GM19099 (cell line): ENCODE results near the gene ACTG1.

Experiments used
- POLR2A ChIP-seq: IDR thresholded peaks from 3 replicates; pipeline ENCODE4 v1.6.1; 2011; ENCODE audit warnings: low read depth; ENCODE audit not compliant: insufficient read length; ENCODE audit errors: extremely low read depth

The ACTG1 gene

DNA sequence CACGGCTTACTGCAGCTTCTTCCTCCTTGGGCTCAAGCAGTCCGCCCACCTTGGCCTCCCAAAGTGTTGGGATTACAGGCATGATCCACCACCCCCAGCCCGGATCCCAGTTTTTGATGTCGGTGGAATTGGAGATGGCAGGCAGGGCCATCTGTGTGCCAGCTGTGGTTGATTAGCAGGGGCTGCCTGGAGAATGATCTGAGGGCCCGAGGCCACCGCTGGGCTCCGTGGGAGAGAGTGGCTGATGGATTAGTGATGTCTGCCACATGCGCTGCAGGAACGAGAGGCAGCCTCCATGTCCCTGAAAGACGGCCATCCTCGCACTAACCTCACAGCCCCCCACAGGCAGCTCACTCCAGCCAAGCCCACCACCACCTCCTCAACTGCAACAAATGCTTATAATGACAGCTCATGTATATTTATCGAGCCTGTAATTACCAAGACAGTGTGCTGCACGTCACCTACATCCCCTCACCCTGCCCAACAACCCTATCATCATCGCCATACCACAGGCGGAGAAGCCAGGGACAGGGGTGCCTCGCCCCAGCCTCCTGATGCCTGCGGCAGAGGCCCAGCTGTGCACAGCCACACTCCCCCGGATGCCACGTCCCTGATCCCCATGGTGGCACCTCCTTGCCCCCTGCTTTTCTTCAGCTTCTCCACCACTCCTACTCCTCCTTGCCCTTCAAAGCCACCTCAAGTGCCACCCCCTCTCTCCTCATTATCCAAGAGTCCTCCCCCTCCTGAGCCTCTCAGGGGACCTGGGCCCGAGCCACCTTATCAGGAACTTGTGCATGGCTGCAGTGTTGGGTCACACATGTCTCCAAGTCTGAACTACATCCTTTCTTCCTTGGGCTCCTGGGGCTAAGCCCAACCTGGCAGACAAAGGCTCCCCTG is 33.2 kb downstream of the ACTG1 start:
- no peak for TF ChIP-seq POLR2A

- TF ChIP-seq POLR2A = no peak
These were observed 34.5 kb downstream of the ACTG1 start for GRCh38 chr17:81478119-81478518.

DNA sequence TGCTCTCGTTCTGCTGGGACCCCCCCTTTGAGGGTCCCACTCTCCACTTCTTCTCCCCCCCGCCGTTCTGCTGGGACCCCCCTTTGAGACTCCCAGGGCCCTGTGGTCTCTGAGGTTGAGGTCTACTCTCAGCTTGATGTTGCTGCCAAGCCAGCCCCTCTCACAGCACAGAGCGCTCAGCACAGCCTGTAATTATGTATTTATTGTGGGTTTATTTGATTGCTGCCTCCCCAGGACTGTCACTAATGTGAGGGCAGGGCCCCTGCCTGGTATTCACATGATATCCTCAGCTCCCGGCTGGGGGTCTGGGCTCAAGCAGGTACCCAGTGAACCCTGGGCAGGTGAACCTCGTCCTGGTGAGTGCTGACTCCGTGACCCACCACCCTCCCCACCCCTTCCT is 35.4 kb downstream of the ACTG1 start:
- no peak for TF ChIP-seq POLR2A

DNA sequence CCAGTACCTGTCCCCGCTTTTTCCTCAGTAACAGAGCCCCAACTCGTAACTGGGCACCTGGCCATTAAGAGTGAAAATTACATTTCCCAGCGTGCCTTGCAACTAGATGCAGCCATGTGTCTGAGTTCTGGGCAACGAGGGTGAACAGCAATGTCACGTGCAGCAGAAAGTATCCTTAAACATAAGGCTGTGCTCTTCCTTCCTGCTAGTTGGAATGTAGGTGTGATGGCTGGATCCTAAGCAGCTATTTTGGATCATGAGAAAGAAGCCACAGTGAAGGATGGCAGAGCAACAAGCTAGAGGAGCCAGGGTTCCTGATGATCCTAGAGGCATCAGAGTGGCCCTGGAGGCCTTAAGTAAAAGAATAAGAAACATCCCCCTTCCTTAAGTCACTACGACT is 36.0 kb downstream of the ACTG1 start:
- no peak for TF ChIP-seq POLR2A

- no peak for TF ChIP-seq POLR2A
These were observed 36.5 kb downstream of the ACTG1 start for GRCh38 chr17:81476097-81476496.

GRCh38 chr17:81474958-81475357 is 37.6 kb downstream of the ACTG1 start:
- no peak for TF ChIP-seq POLR2A

- no peak for TF ChIP-seq POLR2A
These were observed 39.6 kb downstream of the ACTG1 start for GRCh38 chr17:81473019-81473418.

DNA sequence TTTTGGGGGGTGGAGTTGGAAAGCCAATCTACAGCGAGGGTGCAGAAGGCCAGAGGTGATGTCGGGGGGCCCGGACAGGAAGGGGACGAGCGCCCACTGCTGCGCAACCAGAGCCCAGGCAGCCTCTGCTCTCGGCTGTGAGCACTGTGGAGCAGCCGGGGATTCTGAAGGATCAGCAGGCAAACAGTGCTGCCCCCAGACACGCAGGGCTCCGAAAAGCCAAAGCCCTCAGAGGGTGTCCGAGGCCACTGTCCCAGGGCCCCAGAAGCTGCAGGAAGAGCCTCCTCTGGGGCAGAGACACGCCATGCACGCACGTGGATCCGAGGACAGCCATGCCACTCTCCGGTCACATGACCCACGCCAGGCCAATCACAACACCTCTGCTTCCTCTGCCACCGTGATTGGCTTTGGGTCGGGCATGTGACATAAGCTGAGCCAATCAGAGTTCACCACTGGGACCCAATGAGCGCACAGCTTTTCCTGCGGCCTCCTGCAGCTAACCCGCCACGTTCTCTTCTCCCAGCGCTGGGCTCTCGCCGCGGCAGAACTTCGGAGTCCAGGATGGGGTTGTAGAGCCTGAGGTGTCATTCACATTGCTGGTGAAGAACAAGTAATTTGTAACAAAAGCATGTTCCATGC is 40.7 kb downstream of the ACTG1 start:
- TF ChIP-seq POLR2A = no peak

- no peak for TF ChIP-seq POLR2A
These were observed 41.4 kb downstream of the ACTG1 start for GRCh38 chr17:81470944-81471817.

DNA sequence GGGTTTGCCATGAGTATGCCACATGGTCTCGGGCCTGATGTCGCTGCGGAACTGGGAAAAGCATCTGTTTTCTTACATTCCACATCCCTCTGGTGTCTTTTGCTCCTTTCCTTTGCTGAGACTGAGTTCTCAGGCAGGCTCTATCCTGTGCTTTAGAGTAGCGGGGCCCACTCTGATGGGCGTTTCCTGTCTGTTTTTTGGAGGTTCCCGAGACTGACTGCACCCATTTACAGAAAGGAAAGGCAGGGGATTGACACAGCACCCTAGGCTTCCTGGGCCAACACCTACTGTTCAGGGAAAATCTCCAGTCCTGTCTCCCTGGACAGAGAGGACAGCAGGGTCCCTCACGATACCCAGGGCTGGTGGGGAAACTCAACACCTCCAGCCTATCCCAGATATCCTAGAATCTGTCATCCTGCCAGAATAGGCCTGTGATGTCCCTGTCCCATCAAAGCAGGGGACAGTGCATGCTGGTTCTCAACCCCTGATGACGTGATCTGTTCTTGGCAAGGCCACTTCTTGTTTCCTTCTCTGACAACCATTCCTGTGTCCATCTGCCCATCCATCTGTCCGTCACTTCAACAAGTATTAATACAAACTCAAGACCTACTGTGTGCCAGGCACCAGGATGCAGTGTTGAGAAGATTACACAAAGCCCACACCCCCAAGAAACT is 42.2 kb downstream of the ACTG1 start:
- TF ChIP-seq POLR2A = no peak

DNA sequence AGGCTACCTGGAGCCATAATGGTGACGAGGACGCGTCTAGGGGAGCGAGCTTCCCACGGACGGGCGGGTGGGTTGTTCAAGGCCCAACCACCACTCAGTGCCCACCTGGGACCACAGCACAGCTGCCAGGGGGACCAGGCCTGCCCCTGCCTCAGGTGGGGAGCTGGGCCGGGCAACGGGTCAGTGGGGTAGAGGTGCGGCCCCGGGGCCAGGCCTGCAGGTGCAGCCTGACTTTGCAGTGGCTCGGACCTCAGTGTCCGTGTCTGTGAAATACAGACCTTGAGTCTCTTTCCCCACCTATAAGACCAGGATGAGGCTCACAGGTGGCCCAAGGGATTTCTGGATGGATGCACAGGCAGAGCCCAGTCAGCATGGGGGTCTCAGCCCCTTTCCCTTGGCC is 43.3 kb downstream of the ACTG1 start:
- no peak for TF ChIP-seq POLR2A

DNA sequence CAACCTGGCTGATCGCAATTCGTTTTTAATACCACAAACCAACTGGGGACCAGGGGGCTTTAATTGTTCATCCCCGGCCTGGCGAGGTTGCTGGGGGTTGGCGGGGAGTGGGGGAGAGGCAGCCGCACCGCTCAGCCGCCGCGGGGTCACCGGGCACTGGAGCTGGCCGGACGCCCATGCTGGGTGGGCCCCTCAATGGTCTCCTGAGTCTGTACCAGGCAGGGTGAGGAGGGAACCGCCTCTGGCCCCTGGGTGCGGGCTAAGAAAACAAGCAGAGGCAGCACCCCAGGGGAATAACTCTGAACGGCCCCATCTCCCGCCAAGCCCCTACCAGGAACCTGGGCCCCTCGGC is 43.9 kb downstream of the ACTG1 start:
- TF ChIP-seq POLR2A = no peak

GRCh38 chr17:81468111-81468769 is 44.4 kb downstream of the ACTG1 start:
- no peak for TF ChIP-seq POLR2A
